HepG2 (cell line): ENCODE data around the gene FGD6. TPM values are rescaled to one million over a fixed set of nuclear protein-coding genes. Genes with fewer than 3 reads are reported as not detected.

Source experiments
- ATAC-seq: fragments of 200-7000 bp; cut with Tn5 transposase; 3 replicates; pipeline ENCODE4 v1.9.1; 2020; ENCODE audit warnings: mild to moderate bottlenecking, moderate library complexity
- BruUV-seq: library from RNA; stranded (reverse); fragments of 400-500 nt; replicated peaks from 2 replicates; lab custom pipeline; 2021; lab: Mats Ljungman, UMichigan
- CTCF ChIA-PET: fragments of 300-600 bp; formaldehyde crosslinking; extraction: SDS; loops from one replicate; lab custom pipeline; 2021; ENCODE audit warnings: low total read pairs, inconsistent platforms, low intra/inter-chr PET ratio; lab: Yijun Ruan, JAX
- POLR2A ChIA-PET: fragments of 350-600 bp; sonication (Branson Sonifier 250); formaldehyde crosslinking; loops from one replicate; lab custom pipeline; 2020; ENCODE audit warnings: antibody characterized with exemption, inconsistent platforms; lab: Yijun Ruan, JAX
- DNase-seq: peaks from one replicate; pipeline ENCODE4 v3.0.0-alpha.2; 2015; ENCODE audit warnings: low spot score
- FAIRE-seq: peaks from 3 replicates; lab custom pipeline; 2011; peaks lifted over from hg19 to GRCh38; lab: Jason Lieb, UNC
- H2AFZ ChIP-seq: one replicate; pipeline ENCODE4 v1.6.1; 2011; ENCODE audit warnings: low read length, inconsistent platforms
- H3K27ac ChIP-seq: fragments of 300-600 bp; 3 replicates; pipeline ENCODE4 v1.8.0; 2011; ENCODE audit warnings: mixed run types, mild to moderate bottlenecking, mixed read lengths, low read length, inconsistent platforms; ENCODE audit not compliant: insufficient read depth; ENCODE audit errors: extremely low read length
- H3K27me3 ChIP-seq, 2 experiments: fragments of 200-600 bp in 1 of 2; 2 replicates in 1 of 2; 3 replicates in 1 of 2; pipeline versions ENCODE4 v1.6.0 to v1.8.0; 2011; ENCODE audit warnings: low read length in 2 of 2, mild to moderate bottlenecking in 2 of 2, moderate library complexity in 2 of 2, inconsistent platforms in 1 of 2; ENCODE audit not compliant: insufficient read depth in 2 of 2, control insufficient read depth in 1 of 2
- H3K36me3 ChIP-seq, 2 experiments: fragments of 200-600 bp in 1 of 2; replicated peaks in 1 of 2; 2 replicates in 1 of 2; 3 replicates in 1 of 2; pipeline versions ENCODE4 v1.5.1 to v1.8.0; 2011; ENCODE audit warnings: low read length in 2 of 2, inconsistent platforms in 1 of 2; ENCODE audit not compliant: insufficient read depth in 2 of 2, control insufficient read depth in 1 of 2
- H3K4me1 ChIP-seq: 2 replicates; pipeline ENCODE4 v1.5.1; 2012; ENCODE audit warnings: low read length, inconsistent platforms; ENCODE audit not compliant: insufficient read depth
- H3K4me2 ChIP-seq: 2 replicates; pipeline ENCODE4 v1.6.0; 2011; ENCODE audit warnings: low read depth, low read length, inconsistent platforms
- H3K4me3 ChIP-seq, 3 experiments: fragments of 200-600 bp in 1 of 3; sonication (generic), shearing (Covaris generic) in 1 of 3; replicated peaks in 1 of 3; 2 replicates each; pipeline ENCODE4 v1.5.1; 2011 to 2016; ENCODE audit warnings: low read length in 3 of 3, inconsistent platforms in 2 of 3, low read depth in 2 of 3, mild to moderate bottlenecking in 2 of 3, control low read depth in 1 of 3, mixed read lengths in 1 of 3; ENCODE audit not compliant: insufficient read depth in 1 of 3
- H3K79me2 ChIP-seq: one replicate; pipeline ENCODE4 v1.6.1; 2011; ENCODE audit warnings: low read length, inconsistent platforms; ENCODE audit not compliant: insufficient read depth
- H3K9ac ChIP-seq: 2 replicates; pipeline ENCODE4 v1.6.0; 2011; ENCODE audit warnings: mild to moderate bottlenecking, low read depth, low read length, inconsistent platforms; ENCODE audit not compliant: insufficient read depth
- H3K9me3 ChIP-seq: 2 replicates; pipeline ENCODE4 v1.5.1; 2012; ENCODE audit warnings: mild to moderate bottlenecking, low read length
- H4K20me1 ChIP-seq: 2 replicates; pipeline ENCODE4 v1.6.0; 2011; ENCODE audit warnings: inconsistent platforms, mild to moderate bottlenecking, low read length, moderate library complexity; ENCODE audit not compliant: insufficient read depth
- AGO2 ChIP-seq: fragments of 200-400 bp; formaldehyde crosslinking; optimal IDR thresholded peaks from 2 replicates; pipeline ENCODE3; 2017; ENCODE audit warnings: mild to moderate bottlenecking, low read depth, low read length, moderate library complexity
- CBX1 ChIP-seq: IDR thresholded peaks from one replicate; pipeline ENCODE4 v1.6.1; 2016; ENCODE audit warnings: antibody characterized with exemption, low read depth
- CBX2 ChIP-seq, 2 experiments: fragments of 200-600 bp in 1 of 2; sonication (generic); formaldehyde crosslinking in 1 of 2; IDR thresholded peaks; 2 replicates each; pipeline versions ENCODE4 v1.7.0 to v1.8.1; 2018 to 2022; ENCODE audit warnings: low read depth in 2 of 2, low read length in 1 of 2, mild to moderate bottlenecking in 1 of 2, missing genetic modification reagents in 1 of 2
- CC2D1A ChIP-seq: sonication (generic); formaldehyde crosslinking; IDR thresholded peaks from 2 replicates; pipeline ENCODE4 v1.8.1; 2023; ENCODE audit warnings: mild to moderate bottlenecking, missing genetic modification reagents
- GLI4 ChIP-seq: sonication (generic); formaldehyde crosslinking; IDR thresholded peaks from 2 replicates; pipeline ENCODE4 v1.5.1; 2020; ENCODE audit warnings: missing genetic modification reagents, mild to moderate bottlenecking, moderate library complexity, borderline replicate concordance
- GTF2F1 ChIP-seq: fragments of 150-350 bp; IDR thresholded peaks from 2 replicates; pipeline ENCODE4 v1.6.1; 2014; ENCODE audit warnings: low read length
- GZF1 ChIP-seq: sonication (generic); formaldehyde crosslinking; IDR thresholded peaks from 2 replicates; pipeline ENCODE4 v1.5.1; 2020; ENCODE audit warnings: mild to moderate bottlenecking, missing genetic modification reagents
- IRX3 ChIP-seq: sonication (generic); formaldehyde crosslinking; IDR thresholded peaks from 2 replicates; pipeline ENCODE4 v1.8.1; 2023; ENCODE audit warnings: mild to moderate bottlenecking, low read depth, missing genetic modification reagents, borderline replicate concordance
- PHF8 ChIP-seq: sonication (generic); formaldehyde crosslinking; IDR thresholded peaks from 2 replicates; pipeline ENCODE4 v1.5.0; 2020; ENCODE audit warnings: missing genetic modification reagents
- PPARG ChIP-seq: conservative IDR thresholded peaks from 2 replicates; pipeline ENCODE4 v1.6.1; 2016; ENCODE audit warnings: missing biosample characterization, missing genetic modification reagents
- RFX5 ChIP-seq: IDR thresholded peaks from 2 replicates; pipeline ENCODE4 v1.6.1; 2011; ENCODE audit warnings: low read depth, low read length, improper control_type of control experiment
- TRIM24 ChIP-seq: sonication (generic); formaldehyde crosslinking; IDR thresholded peaks from 2 replicates; pipeline ENCODE4 v1.8.0; 2022; ENCODE audit warnings: mild to moderate bottlenecking, missing genetic modification reagents
- U2AF2 ChIP-seq: fragments of 200-400 bp; formaldehyde crosslinking; IDR thresholded peaks from 2 replicates; pipeline ENCODE4 v1.6.1; 2017; ENCODE audit warnings: low read depth, mild to moderate bottlenecking, low read length
- ZFP36 ChIP-seq: fragments of 150-350 bp; IDR thresholded peaks from 2 replicates; pipeline ENCODE4 v1.6.1; 2018; ENCODE audit warnings: borderline replicate concordance, low read length, low read depth; ENCODE audit not compliant: partially characterized antibody
- ZIK1 ChIP-seq: sonication (generic); formaldehyde crosslinking; IDR thresholded peaks from 2 replicates; pipeline ENCODE4 v1.5.0; 2020; ENCODE audit warnings: mild to moderate bottlenecking, low read depth, missing genetic modification reagents, borderline replicate concordance
- ZKSCAN1 ChIP-seq: fragments of 150-350 bp; IDR thresholded peaks from 2 replicates; pipeline ENCODE4 v1.6.1; 2014; ENCODE audit warnings: low read length
- ZNF430 ChIP-seq: sonication (generic); formaldehyde crosslinking; IDR thresholded peaks from 2 replicates; pipeline ENCODE4 v1.9.0; 2021; ENCODE audit warnings: mild to moderate bottlenecking, missing genetic modification reagents
- ZNF563 ChIP-seq: sonication (generic); formaldehyde crosslinking; IDR thresholded peaks from 2 replicates; pipeline ENCODE4 v1.8.0; 2022; ENCODE audit warnings: mild to moderate bottlenecking, moderate library complexity, missing genetic modification reagents
- ZNF589 ChIP-seq: sonication (generic); formaldehyde crosslinking; conservative IDR thresholded peaks from 2 replicates; pipeline ENCODE4 v1.8.0; 2022; ENCODE audit warnings: mild to moderate bottlenecking, moderate library complexity, missing genetic modification reagents
- ZNF615 ChIP-seq: sonication (generic); formaldehyde crosslinking; IDR thresholded peaks from 2 replicates; pipeline ENCODE4 v1.5.0; 2020; ENCODE audit warnings: mild to moderate bottlenecking, missing genetic modification reagents, borderline replicate concordance
- ZNF660 ChIP-seq: sonication (generic); formaldehyde crosslinking; IDR thresholded peaks from 2 replicates; pipeline ENCODE4 v1.5.1; 2020; ENCODE audit warnings: mild to moderate bottlenecking, low read depth, missing genetic modification reagents, borderline replicate concordance
- ZNF674 ChIP-seq: sonication (generic); formaldehyde crosslinking; IDR thresholded peaks from 2 replicates; pipeline ENCODE4 v1.5.0; 2020; ENCODE audit warnings: low read depth, mild to moderate bottlenecking, missing genetic modification reagents
- ZNF841 ChIP-seq: sonication (generic); formaldehyde crosslinking; IDR thresholded peaks from 2 replicates; pipeline ENCODE4 v1.8.1; 2023; ENCODE audit warnings: missing genetic modification reagents, borderline replicate concordance
- ZSCAN31 ChIP-seq: sonication (generic); formaldehyde crosslinking; IDR thresholded peaks from 2 replicates; pipeline ENCODE4 v1.5.0; 2020; ENCODE audit warnings: low read depth, mild to moderate bottlenecking, missing genetic modification reagents
- WGBS: methylation state at CpG from one replicate; pipeline ENCODE4 v1.1.6; 2017; ENCODE audit warnings: low lambda C conversion rate; 5-methylcytosine and 5-hydroxymethylcytosine counted together
- in situ Hi-C: cut with HindIII; loops from 2 replicates; pipeline ENCODE4 v1.10.0; 2017; ENCODE audit warnings: low pct_unique_long_range_greater_than_20kb; ENCODE audit not compliant: extremely low pct_ligation_motif_present
- intact Hi-C: fragments of 100-400 bp; cut with micrococcal nuclease; formaldehyde crosslinking; loops from one replicate; pipeline ENCODE4 v1.10.0; 2022; ENCODE audit not compliant: unreplicated experiment
- polyA plus RNA-seq, 8 experiments: library from polyadenylated mRNA; depleted of rRNA in 3 of 8; stranded (reverse) in 7 of 8; unstranded in 1 of 8; fragments of >200 nt; fragmentation: Illumina TruSeq in 4 of 8; extraction: Trizol in 4 of 8; gene quantifications; 2 replicates each; pipeline versions ENCODE4 v1.2.1 to v1.2.3, GENCODE V29; 2011 to 2016; ENCODE audit warnings: low read depth in 4 of 8, missing spikeins in 1 of 8, mixed read lengths in 1 of 8; ENCODE audit not compliant: insufficient read depth in 1 of 8
- total RNA-seq, 5 experiments: library from RNA; depleted of rRNA; stranded (reverse); fragments of >200 nt; fragmentation: Illumina TruSeq; extraction: Trizol; gene quantifications; 2 replicates each; pipeline ENCODE4 v1.2.3, GENCODE V29; 2016; ENCODE audit warnings: low read depth in 1 of 5

The FGD6 gene
- total and polyA plus RNA-seq, 2 of the 13 experiments (the other 11 are each of a cell fraction or from before 2014, with no cell fraction given), result 2.2 to 4.3 TPM

GRCh38 chr12:95089462-95089861 lies 127.8 kb downstream of the FGD6 start:
- Histone ChIP-seq H3K4me1 (peaks cover 13% of the 10 kb centered on the region), H3K27ac (no peak overlapping the region), H3K27me3 (no peaks in the 10 kb centered on the region), H3K9ac (no peak overlapping the region), H3K4me3 (no peak overlapping the region), H3K9me3 (no peaks in the 10 kb centered on the region), H3K4me2 (no peak overlapping the region), H3K79me2 (no peaks in the 10 kb centered on the region), H3K36me3 (no peaks in the 10 kb centered on the region; a peak in 1 of 5 replicates), H4K20me1 (no peaks in the 10 kb centered on the region), H2AFZ (no peak overlapping the region)
- POLR2A ChIA-PET, result no interaction called here
- in situ Hi-C loops, result no loop called here
- intact Hi-C loops, result no loop called here
- TF ChIP-seq ZNF660 (CRISPR knock-in tag) (no peak), GZF1 (CRISPR knock-in tag) (no peak), ZNF674 (no peak), ZSCAN31 (CRISPR knock-in tag) (no peak), GLI4 (no peak), ZNF841 (CRISPR knock-in tag) (no peak), TRIM24 (no peak), AGO2 (no peak), ZFP36 (no peak), ZKSCAN1 (no peak)
- DNase-seq, result no peak
- ATAC-seq, result no peak
- 21% methylated on average over 1 of the region's 1 CpG for WGBS
- CTCF ChIA-PET, result no interaction called here
- BruUV-seq, result no TSS peak
- no peak for FAIRE-seq

- no peak for FAIRE-seq
- in situ Hi-C loops, result no loop called here
- WGBS, result 76% methylated on average over 3 of the region's 3 CpGs
- TF ChIP-seq CBX2 (IDR thresholded peaks at IDR 0.05; ENCODE audit: low read depth, low read length) (no peak), CBX2 (CRISPR knock-in tag; IDR thresholded peaks at IDR 0.05; ENCODE audit: low read depth) (no peak), CC2D1A (no peak), RFX5 (no peak), ZNF563 (CRISPR knock-in tag) (no peak), ZIK1 (no peak), PPARG (CRISPR knock-in tag) (no peak), ZNF589 (CRISPR knock-in tag) (no peak), CBX1 (no peak), GTF2F1 (no peak), ZNF430 (CRISPR knock-in tag) (no peak), U2AF2 (no peak), IRX3 (CRISPR knock-in tag) (no peak), PHF8 (no peak), ZNF615 (no peak)
Observed at GRCh38 chr12:95088379-95088778, 128.9 kb downstream of the FGD6 start.

More at GRCh38 chr12:95088379-95088778, 128.9 kb downstream of the FGD6 start:
- Histone ChIP-seq H3K36me3 (no peaks in the 10 kb centered on the region), H3K27ac (no peak overlapping the region), H3K4me3 (no peak overlapping the region), H2AFZ (no peak overlapping the region), H3K79me2 (no peaks in the 10 kb centered on the region), H3K4me1 (peaks cover 13% of the 10 kb centered on the region), H3K9ac (no peak overlapping the region), H3K4me2 (no peak overlapping the region), H4K20me1 (no peaks in the 10 kb centered on the region), H3K9me3 (no peaks in the 10 kb centered on the region), H3K27me3 (no peaks in the 10 kb centered on the region)
- ChIA-PET CTCF (no interaction called here), POLR2A (no interaction called here)
- DNase-seq (no peak), ATAC-seq (no peak)
- intact Hi-C loops, result no loop called here
- no TSS peak for BruUV-seq
